HEK293 (cell line): ENCODE results near the gene GJA3.

Experiments
- CTCF ChIA-PET: fragments of 350-600 bp; formaldehyde crosslinking; extraction: SDS; loops from one replicate; lab custom pipeline; 2021; ENCODE audit warnings: antibody characterized with exemption; lab: Yijun Ruan, JAX
- POLR2A ChIA-PET: fragments of 300-600 bp; formaldehyde crosslinking; extraction: SDS; loops from one replicate; lab custom pipeline; 2020; ENCODE audit warnings: antibody characterized with exemption, inconsistent platforms; lab: Yijun Ruan, JAX
- H3K27ac ChIP-seq: fragments of 200-500 bp; sonication (Bioruptor generic); 2 replicates; pipeline ENCODE4 v1.5.1; 2014; ENCODE audit warnings: low read depth, low read length, control low read depth, inconsistent platforms; ENCODE audit errors: extremely low read depth
- H3K36me3 ChIP-seq, 2 experiments: fragments of 200-500 bp in 1 of 2; sonication (Bioruptor generic) in 1 of 2; 1 replicate in 1 of 2; 2 replicates in 1 of 2; pipeline ENCODE4 v1.5.1; 2014 to 2017; ENCODE audit warnings: inconsistent platforms in 2 of 2, low read length in 2 of 2; ENCODE audit not compliant: control insufficient read depth in 2 of 2, insufficient read depth in 1 of 2
- H3K4me1 ChIP-seq: fragments of 200-500 bp; sonication (Bioruptor generic); 2 replicates; pipeline ENCODE4 v1.5.1; 2014; ENCODE audit warnings: mild to moderate bottlenecking, low read length, inconsistent platforms; ENCODE audit not compliant: control insufficient read depth, insufficient read depth
- H3K4me3 ChIP-seq: 2 replicates; pipeline ENCODE4 v1.5.1; 2011; ENCODE audit warnings: low read depth, mild to moderate bottlenecking, control low read depth, low read length, moderate library complexity
- H3K9me3 ChIP-seq: fragments of 200-500 bp; sonication (Bioruptor generic); 2 replicates; pipeline ENCODE4 v1.5.1; 2014; ENCODE audit warnings: low read depth, low read length, inconsistent platforms; ENCODE audit not compliant: control insufficient read depth, insufficient read depth
- KLF1 ChIP-seq: fragments of 450-650 bp; formaldehyde crosslinking; IDR thresholded peaks from 2 replicates; pipeline ENCODE4 v1.5.1; 2016; ENCODE audit warnings: missing biosample characterization, missing genetic modification characterization
- KLF10 ChIP-seq: fragments of 450-650 bp; IDR thresholded peaks from 2 replicates; pipeline ENCODE4 v1.5.1; 2018; ENCODE audit warnings: missing biosample characterization, mild to moderate bottlenecking, missing genetic modification characterization
- KLF7 ChIP-seq: fragments of 450-650 bp; formaldehyde crosslinking; IDR thresholded peaks from 2 replicates; pipeline ENCODE4 v1.5.1; 2016; ENCODE audit warnings: missing biosample characterization, missing genetic modification characterization, borderline replicate concordance
- KLF9 ChIP-seq: fragments of 450-650 bp; formaldehyde crosslinking; IDR thresholded peaks from 2 replicates; pipeline ENCODE4 v1.5.1; 2016; ENCODE audit warnings: missing biosample characterization, missing genetic modification characterization, low read depth
- PRDM10 ChIP-seq: fragments of 450-650 bp; formaldehyde crosslinking; IDR thresholded peaks from 2 replicates; pipeline ENCODE4 v1.5.1; 2016; ENCODE audit warnings: missing biosample characterization, missing genetic modification characterization
- PRDM4 ChIP-seq: fragments of 450-650 bp; formaldehyde crosslinking; IDR thresholded peaks from 2 replicates; pipeline ENCODE4 v1.5.1; 2017; ENCODE audit warnings: missing biosample characterization, missing genetic modification characterization
- REST ChIP-seq: fragments of 450-650 bp; formaldehyde crosslinking; IDR thresholded peaks from 2 replicates; pipeline ENCODE4 v1.5.1; 2016; ENCODE audit warnings: missing biosample characterization, missing genetic modification characterization
- ZBTB26 ChIP-seq: fragments of 450-650 bp; formaldehyde crosslinking; optimal IDR thresholded peaks from 2 replicates; pipeline ENCODE3; 2016; ENCODE audit warnings: missing biosample characterization, mild to moderate bottlenecking, missing genetic modification characterization
- ZNF121 ChIP-seq: fragments of 450-650 bp; formaldehyde crosslinking; IDR thresholded peaks from 2 replicates; pipeline ENCODE4 v1.5.1; 2016; ENCODE audit warnings: missing biosample characterization, missing genetic modification characterization
- ZNF19 ChIP-seq: fragments of 450-650 bp; formaldehyde crosslinking; IDR thresholded peaks from 2 replicates; pipeline ENCODE4; 2016; ENCODE audit warnings: missing biosample characterization, missing genetic modification characterization, low read depth
- ZNF311 ChIP-seq: fragments of 450-650 bp; formaldehyde crosslinking; IDR thresholded peaks from 2 replicates; pipeline ENCODE4 v1.5.1; 2017; ENCODE audit warnings: missing biosample characterization, missing genetic modification characterization, borderline replicate concordance
- ZNF488 ChIP-seq: fragments of 450-650 bp; formaldehyde crosslinking; IDR thresholded peaks from 2 replicates; pipeline ENCODE4 v1.5.1; 2016; ENCODE audit warnings: missing biosample characterization, missing genetic modification characterization
- ZNF580 ChIP-seq: fragments of 450-650 bp; formaldehyde crosslinking; IDR thresholded peaks from 2 replicates; pipeline ENCODE4 v1.5.1; 2016; ENCODE audit warnings: missing biosample characterization, missing genetic modification characterization
- ZNF600 ChIP-seq: fragments of 450-650 bp; formaldehyde crosslinking; IDR thresholded peaks from 2 replicates; pipeline ENCODE4 v1.5.1; 2016; ENCODE audit warnings: missing biosample characterization, missing genetic modification characterization

GJA3 gene

GRCh38 chr13:20146381-20146780, 14.5 kb downstream of the GJA3 start (continued):
- TF ChIP-seq REST (tag by site-specific recombination): no peak
- no peak for TF ChIP-seq ZNF580 (tag by site-specific recombination)
- TF ChIP-seq ZNF311 (tag by site-specific recombination): no peak
- no peak for TF ChIP-seq ZBTB26

GRCh38 chr13:20145521-20145920, 15.3 kb downstream of the GJA3 start:
- peaks cover 0 to 4% of the 10 kb centered on the region in 2 experiments; a peak in 1 of 3 replicates for H3K36me3 ChIP-seq
- no peaks in the 10 kb centered on the region for H3K9me3 ChIP-seq
- ChIA-PET POLR2A (no interaction called here), CTCF (no interaction called here)
- H3K4me1 ChIP-seq: peaks cover 12% of the 10 kb centered on the region
- H3K27ac ChIP-seq: no peak overlapping the region
- H3K4me3 ChIP-seq: no peak overlapping the region
- no peak for TF ChIP-seq PRDM4 (tag by site-specific recombination)
- TF ChIP-seq KLF1 (tag by site-specific recombination): no peak
- TF ChIP-seq KLF10 (tag by site-specific recombination): no peak
- no peak for TF ChIP-seq ZNF488 (tag by site-specific recombination)
- no peak for TF ChIP-seq ZNF600 (tag by site-specific recombination)
- no peak for TF ChIP-seq KLF7
- no peak for TF ChIP-seq PRDM10 (tag by site-specific recombination)
- TF ChIP-seq KLF9: no peak
- no peak for TF ChIP-seq ZNF121 (tag by site-specific recombination)
- no peak for TF ChIP-seq ZNF19 (tag by site-specific recombination)
